ENCODE measurements around the gene TTC17.
"Not testable (repeated sequence)": the region's sequence is repeated elsewhere in the genome, so short reads cannot be mapped to it uniquely, and the experiment has no call there.

Gene TTC17

DNA sequence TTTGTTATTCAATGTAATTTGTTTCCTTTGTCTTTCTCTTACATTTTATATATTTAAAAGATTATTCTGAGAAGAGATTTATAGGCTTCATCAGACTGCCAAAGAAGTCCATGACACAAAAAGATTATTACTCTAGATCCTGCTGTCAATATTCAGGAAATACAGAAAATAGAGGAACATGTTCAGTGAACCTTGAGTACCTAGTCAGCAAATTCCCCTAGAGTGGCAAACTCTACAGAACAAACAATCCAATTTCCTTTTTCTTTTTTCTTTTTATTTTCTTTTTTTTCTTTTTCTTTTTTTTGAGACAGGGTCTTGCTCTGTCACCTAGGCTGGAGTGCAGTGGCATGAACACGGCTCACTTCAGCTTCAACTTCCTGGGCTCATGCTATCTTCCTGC is 23.9 kb downstream of the TTC17 start:
- DNase-seq (ENCODE audit: low read depth) = no peak

DNA sequence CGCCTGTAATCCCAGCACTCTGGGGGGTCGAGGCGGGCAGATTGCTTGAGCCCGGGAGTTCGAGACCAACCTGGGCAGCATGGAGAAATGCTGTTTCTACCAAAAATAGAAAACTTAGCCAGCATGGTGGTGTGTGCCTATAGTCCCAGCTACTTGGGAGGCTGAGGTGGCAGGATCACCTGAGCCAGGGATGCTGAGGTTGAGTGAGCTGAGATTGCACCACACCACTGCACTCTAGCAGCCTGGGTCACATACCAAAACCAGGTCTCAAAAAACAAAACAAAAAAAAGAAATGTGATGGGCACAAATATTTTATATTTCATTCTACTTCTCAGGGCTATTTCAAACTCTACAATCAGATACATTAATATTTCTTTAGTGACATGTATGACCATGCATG is 25.7 kb downstream of the TTC17 start:
- DNase-seq (ENCODE audit: low read depth) = no peak

- DNase-seq (ENCODE audit: low read depth) = no peak
Measured at GRCh38 chr11:43392713-43393112, 34.0 kb downstream of the TTC17 start.

DNA sequence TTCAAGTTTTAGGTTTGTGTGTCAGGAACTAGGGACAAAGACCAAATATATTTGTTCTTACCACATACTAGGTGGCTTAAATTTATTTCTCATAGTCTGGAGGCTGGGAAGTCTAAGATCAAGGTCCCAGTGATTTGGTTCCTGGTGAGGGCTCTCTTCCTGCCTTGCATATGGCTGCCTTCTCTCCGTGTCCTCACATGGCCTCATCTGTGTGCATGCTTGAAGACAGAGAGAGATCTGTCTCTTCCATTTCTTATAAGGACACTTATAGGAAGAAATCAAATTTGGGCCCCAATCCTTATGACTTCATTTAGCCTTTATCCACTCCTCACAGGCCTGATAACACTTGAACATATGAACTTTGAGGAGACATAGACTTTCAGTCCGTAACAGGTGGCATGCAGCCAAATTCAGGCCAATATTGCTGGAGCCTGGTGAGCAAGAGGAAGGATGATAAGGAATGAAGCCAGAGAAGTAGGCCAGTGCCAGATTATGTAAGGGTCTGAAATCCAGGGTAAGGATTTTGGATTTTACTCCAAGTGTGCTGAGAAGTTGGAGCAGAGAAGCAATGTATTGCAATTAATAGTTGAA is 35.1 kb downstream of the TTC17 start:
- DNase-seq (ENCODE audit: low read depth) = no peak

GRCh38 chr11:43396617-43397016 is 37.9 kb downstream of the TTC17 start:
- no peak for DNase-seq (ENCODE audit: low read depth)

DNA sequence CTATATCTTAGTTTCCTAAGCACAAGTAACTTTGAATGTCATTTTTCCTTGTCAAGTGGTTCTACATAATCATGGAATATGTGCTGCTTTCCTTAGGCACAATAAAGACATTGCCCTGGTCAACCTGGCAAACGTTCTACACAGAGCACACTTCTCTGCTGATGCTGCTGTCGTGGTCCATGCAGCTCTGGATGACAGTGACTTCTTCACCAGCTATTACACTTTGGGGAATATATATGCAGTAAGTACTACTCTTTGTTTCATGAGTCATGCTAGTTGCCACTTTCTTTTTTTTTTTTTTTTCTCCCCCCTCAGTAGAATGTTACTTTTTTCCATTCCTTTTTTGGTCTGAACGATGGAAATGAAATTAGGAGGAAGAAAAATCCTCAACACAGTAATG is 38.5 kb downstream of the TTC17 start:
- no peak for DNase-seq (ENCODE audit: low read depth)

- no peak for DNase-seq (ENCODE audit: low read depth)
Measured at GRCh38 chr11:43399983-43400630, 41.4 kb downstream of the TTC17 start.

- DNase-seq (ENCODE audit: low read depth) = no peak
Measured at GRCh38 chr11:43401252-43401651, 42.5 kb downstream of the TTC17 start.

DNA sequence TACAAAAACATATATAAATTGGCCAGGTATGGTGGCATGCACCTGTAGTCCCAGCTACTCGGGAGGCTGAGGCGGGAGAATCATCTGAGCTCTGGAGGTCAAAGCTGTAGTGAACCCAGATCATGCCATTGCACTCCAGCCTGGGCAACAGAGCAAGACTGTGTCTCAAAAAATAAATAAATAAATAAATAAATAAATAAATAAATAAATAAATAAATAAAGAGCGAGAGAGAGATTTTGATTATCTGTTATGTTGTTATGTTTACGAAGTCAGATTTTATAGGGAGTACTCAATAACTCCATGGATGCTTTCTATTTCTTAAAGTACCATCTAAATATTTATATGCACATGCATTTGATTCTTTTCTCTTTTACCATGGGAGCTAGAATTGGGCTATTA is 43.1 kb downstream of the TTC17 start:
- DNase-seq (ENCODE audit: low read depth) = not testable (repeated sequence)

- DNase-seq (ENCODE audit: low read depth) = no peak
Measured at GRCh38 chr11:43403357-43404231, 44.9 kb downstream of the TTC17 start.

- DNase-seq (ENCODE audit: low read depth) = no peak
Measured at GRCh38 chr11:43404406-43404805, 45.7 kb downstream of the TTC17 start.

DNA sequence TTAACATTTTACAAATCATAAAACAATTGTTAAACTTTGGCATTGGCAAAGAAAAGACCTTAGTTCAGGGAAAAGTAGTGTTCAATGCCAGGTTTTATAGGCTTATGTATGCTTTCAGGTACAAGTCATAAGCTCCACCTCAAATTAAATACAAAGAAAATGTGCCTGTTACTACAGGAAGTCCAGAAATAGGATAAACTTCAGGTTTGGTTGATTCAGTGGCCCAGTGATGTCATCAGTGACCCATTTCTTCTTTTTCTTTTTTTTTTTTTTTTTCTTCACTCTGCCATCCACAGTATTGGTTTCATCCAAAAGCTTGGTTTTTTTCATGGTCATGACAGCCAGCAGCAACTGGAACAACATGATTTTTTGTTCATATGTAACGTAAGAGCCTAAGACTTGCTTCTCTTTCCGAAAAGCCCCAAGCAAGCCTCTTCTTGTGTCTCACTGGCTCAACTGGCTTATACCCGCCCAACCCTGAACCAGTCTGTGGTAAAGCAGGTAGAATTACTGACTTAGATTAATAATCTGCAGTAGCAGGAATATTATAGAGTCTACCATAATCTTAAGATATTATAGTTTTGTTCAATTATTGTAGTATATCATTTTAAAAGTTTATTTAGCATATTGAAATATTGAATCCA is 46.2 kb downstream of the TTC17 start:
- DNase-seq (ENCODE audit: low read depth) = no peak

- DNase-seq (ENCODE audit: low read depth) = no peak
Measured at GRCh38 chr11:43408277-43408676, 49.6 kb downstream of the TTC17 start.

DNA sequence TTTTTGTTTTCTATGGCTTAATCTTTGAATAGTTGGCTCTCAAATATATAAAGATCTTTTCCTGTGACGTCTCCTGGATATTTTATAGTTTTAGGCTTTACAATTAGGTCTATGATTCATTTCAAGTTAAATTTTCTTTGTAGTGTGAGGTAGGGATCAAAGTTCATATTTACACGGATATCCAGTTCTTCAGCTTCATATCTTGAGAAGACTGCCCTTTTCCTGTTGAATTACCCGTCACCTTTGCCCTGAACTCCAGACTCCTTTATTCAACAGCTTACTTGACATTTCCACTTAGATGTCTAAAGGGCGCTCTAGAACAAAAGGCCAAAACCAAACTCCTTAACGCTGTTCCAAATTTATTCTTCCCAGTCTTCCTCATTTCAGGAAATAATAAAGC is 51.7 kb downstream of the TTC17 start:
- DNase-seq (ENCODE audit: low read depth) = no peak

DNA sequence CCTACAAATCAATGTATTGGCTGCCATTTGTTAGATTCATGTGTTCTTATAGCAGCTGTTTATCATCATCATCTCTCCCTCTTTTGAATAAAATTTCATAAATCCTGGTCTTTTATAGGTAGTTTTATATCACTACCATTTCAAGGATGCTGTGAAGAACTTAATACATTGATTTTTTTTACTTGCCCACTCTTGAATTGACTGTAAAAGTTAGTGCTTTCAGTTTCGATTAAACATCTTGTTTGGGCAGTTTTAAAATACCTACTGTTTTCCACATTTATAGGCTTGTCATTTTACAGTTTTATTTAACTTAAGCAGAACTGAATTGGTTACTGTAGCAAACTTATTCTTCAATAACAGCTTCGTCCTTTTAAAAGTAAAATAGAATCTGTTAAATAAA is 59.5 kb downstream of the TTC17 start:
- DNase-seq (ENCODE audit: low read depth) = no peak

- DNase-seq (ENCODE audit: low read depth) = no peak
Measured at GRCh38 chr11:43419460-43419859, 60.7 kb downstream of the TTC17 start.

GRCh38 chr11:43427971-43428370 is 69.3 kb downstream of the TTC17 start:
- DNase-seq (ENCODE audit: low read depth) = no peak

DNA sequence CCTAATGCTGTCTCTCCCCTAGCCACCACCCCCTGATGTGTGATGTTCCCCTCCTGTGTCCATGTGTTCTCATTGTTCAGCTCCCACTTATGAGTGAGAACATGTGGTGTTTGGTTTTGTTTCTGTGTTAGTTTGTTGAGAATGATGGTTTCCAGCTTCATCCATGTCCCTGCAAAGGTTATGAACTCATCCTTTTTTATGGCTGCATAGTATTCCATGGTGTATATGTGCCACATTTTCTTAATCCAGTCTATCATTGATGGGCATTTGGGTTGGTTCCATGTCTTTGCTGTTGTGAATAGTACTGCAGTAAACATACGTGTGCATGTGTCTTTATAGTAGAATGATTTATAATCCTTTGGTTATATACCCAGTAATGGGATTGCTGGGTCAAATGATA is 72.2 kb downstream of the TTC17 start:
- not testable (repeated sequence) for DNase-seq (ENCODE audit: low read depth)

- DNase-seq (ENCODE audit: low read depth) = no peak
Measured at GRCh38 chr11:43434893-43435292, 76.2 kb downstream of the TTC17 start.

DNA sequence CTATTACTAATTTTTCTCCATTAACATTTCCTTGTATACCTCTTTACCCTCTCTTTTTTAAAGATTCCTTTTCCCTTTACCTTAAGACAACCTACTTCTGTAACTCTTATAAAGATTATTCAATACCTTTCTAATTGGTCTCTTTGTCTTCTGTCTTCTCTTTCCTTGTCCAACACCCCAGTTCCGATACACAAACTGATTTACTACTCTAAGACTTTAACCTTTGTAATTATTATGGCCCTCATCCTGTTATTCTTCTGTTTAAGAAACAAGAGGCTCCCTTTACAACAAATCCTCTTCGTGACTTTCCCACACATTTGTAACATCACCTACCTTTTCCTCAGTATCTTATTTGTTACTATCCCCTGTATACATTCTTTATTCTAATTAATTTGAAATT is 81.8 kb downstream of the TTC17 start:
- DNase-seq (ENCODE audit: low read depth) = no peak

DNA sequence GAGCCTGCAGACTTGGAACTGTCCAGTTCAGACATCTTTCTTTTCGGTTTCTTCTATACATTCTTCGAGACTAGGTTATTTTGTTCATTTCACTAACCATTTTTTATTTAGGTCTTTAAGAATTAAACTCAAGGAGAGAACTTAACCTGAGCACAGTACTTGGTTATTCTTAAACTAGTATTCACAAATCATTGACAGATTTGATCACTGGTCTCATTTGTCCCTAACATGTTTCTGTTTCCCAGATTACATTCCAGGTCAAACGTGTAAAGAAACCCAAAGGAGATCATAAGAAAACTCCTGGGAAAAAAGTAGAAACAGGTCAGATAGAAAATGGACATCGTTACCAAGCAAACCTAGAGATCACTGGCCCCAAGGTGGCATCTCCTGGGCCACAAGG is 85.1 kb downstream of the TTC17 start:
- DNase-seq (ENCODE audit: low read depth) = no peak

DNA sequence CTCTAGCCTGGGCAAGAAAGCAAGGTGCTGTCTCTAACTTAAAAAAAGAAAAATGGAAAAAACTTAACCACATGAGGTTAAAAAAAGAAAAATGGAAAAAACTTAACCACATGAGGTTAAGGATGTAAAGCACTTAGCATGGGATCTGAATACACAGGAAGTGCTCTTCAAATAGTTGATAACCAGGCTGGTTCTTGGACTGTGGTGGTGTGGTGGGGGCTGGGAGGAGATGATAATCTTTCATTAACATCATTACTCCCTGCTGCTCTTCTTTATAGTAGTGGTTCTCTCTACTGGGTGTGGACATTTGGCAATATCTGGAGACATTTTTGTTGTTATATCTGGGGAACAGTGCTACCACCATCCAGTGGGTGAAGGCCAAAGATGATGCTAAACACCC is 88.4 kb downstream of the TTC17 start:
- DNase-seq (ENCODE audit: low read depth) = no peak

- no peak for DNase-seq (ENCODE audit: low read depth)
Measured at GRCh38 chr11:43458486-43458885, 99.8 kb downstream of the TTC17 start.

All from stimulated activated CD8-positive, alpha-beta memory T cell treated with anti-CD3 and anti-CD28 coated beads, Interleukin-7, amount 100 ng/mL, for 24 hours (primary cell).